HEK293T (cell line): ENCODE data around the gene PRIM1.

Experiments
- BHLHE40 ChIP-seq: fragments of 450-650 bp; IDR thresholded peaks from 2 replicates; pipeline ENCODE4 v1.6.1; 2016; ENCODE audit warnings: mild to moderate bottlenecking, moderate library complexity, borderline replicate concordance
- ELF4 ChIP-seq: fragments of 450-650 bp; IDR thresholded peaks from 2 replicates; pipeline ENCODE4 v1.6.1; 2017; ENCODE audit warnings: antibody characterized with exemption
- FOXA1 ChIP-seq: fragments of 450-650 bp; IDR thresholded peaks from 2 replicates; pipeline ENCODE4 v1.6.1; 2016; ENCODE audit warnings: mild to moderate bottlenecking
- FOXM1 ChIP-seq: fragments of 450-650 bp; IDR thresholded peaks from 2 replicates; pipeline ENCODE4 v1.6.1; 2017; ENCODE audit warnings: mild to moderate bottlenecking, borderline replicate concordance
- L3MBTL2 ChIP-seq: fragments of 450-650 bp; conservative IDR thresholded peaks from 2 replicates; pipeline ENCODE4 v1.6.1; 2016; ENCODE audit warnings: mild to moderate bottlenecking
- SP1 ChIP-seq: fragments of 450-650 bp; IDR thresholded peaks from 2 replicates; pipeline ENCODE4 v1.6.1; 2017
- TARDBP ChIP-seq: fragments of 450-650 bp; IDR thresholded peaks from 2 replicates; pipeline ENCODE4 v1.6.1; 2016
- ZNF384 ChIP-seq: fragments of 450-650 bp; IDR thresholded peaks from 2 replicates; pipeline ENCODE4 v1.6.1; 2016

- TF ChIP-seq FOXM1: no peak
- no peak for TF ChIP-seq ZNF384
- no peak for TF ChIP-seq TARDBP
- TF ChIP-seq SP1: no peak
- no peak for TF ChIP-seq FOXA1
- TF ChIP-seq BHLHE40: no peak
- no peak for TF ChIP-seq ELF4
- TF ChIP-seq L3MBTL2: no peak
Observed at GRCh38 chr12:56758728-56759262, 6.7 kb upstream of the PRIM1 start.
